Ectodermal cell (in vitro differentiated cells): Measurements from ENCODE around the gene ANKRD36.
"Not testable (repeated sequence)": the region's sequence is repeated elsewhere in the genome, so short reads cannot be mapped to it uniquely, and the experiment has no call there.

ENCODE experiments used
- H3K27ac ChIP-seq: 2 replicates; pipeline ENCODE4 v1.7.0; 2013; ENCODE audit warnings: mild to moderate bottlenecking, low read depth, low read length; ENCODE audit not compliant: insufficient read depth, poor library complexity, severe bottlenecking
- H3K27me3 ChIP-seq: 2 replicates; pipeline ENCODE4 v1.7.0; 2013; ENCODE audit warnings: mild to moderate bottlenecking, low read length; ENCODE audit not compliant: insufficient read depth, control insufficient read depth, poor library complexity, severe bottlenecking
- H3K36me3 ChIP-seq: one replicate; pipeline ENCODE4 v1.7.0; 2013; ENCODE audit warnings: low read length; ENCODE audit not compliant: control insufficient read depth, insufficient read depth
- H3K4me1 ChIP-seq: one replicate; pipeline ENCODE4 v1.7.0; 2013; ENCODE audit warnings: low read length; ENCODE audit not compliant: control insufficient read depth, insufficient read depth
- H3K4me3 ChIP-seq: 2 replicates; pipeline ENCODE4 v1.7.0; 2013; ENCODE audit warnings: low read depth, low read length, control low read depth; ENCODE audit not compliant: insufficient read depth
- H3K9me3 ChIP-seq: 2 replicates; pipeline ENCODE4 v1.7.0; 2013; ENCODE audit warnings: mild to moderate bottlenecking, low read length, moderate library complexity; ENCODE audit not compliant: control insufficient read depth
- WGBS, 2 experiments: methylation state at CpG; one replicate each; pipeline ENCODE4 v1.1.7; 2013; ENCODE audit warnings: missing lambda C conversion rate in 2 of 2; 5-methylcytosine and 5-hydroxymethylcytosine counted together

ANKRD36 gene

GRCh38 chr2:97285187-97285586 lies 172.2 kb downstream of the ANKRD36 start:
- H3K4me1 ChIP-seq, H3K9me3 ChIP-seq, H3K27ac ChIP-seq, H3K27me3 ChIP-seq, H3K36me3 ChIP-seq, H3K4me3 ChIP-seq: not testable (repeated sequence)
- no CpG with 5 or more reads among the region's 2 CpGs for WGBS, 2 experiments

GRCh38 chr2:97293687-97294086 lies 180.7 kb downstream of the ANKRD36 start:
- H3K4me1 ChIP-seq, H3K4me3 ChIP-seq, H3K27me3 ChIP-seq, H3K9me3 ChIP-seq, H3K36me3 ChIP-seq, H3K27ac ChIP-seq: not testable (repeated sequence)
- WGBS, 2 experiments: no CpG with 5 or more reads among the region's 1 CpG
